Activated T-helper 1 cell treated with anti-CD3 and anti-CD28 coated beads, Interleukin-12 subunit alpha, Interleukin-12 subunit beta, Interleukin-2, Interleukin-4 antibody, amounts not matched to agents 30 ng/mL and 10 ng/mL and 1 ng/mL, durations not matched to agents 14 hours and 24 hours and 36 hours (primary cell): Measurements from ENCODE around the gene SPTY2D1. TPM values are rescaled to one million over a fixed set of nuclear protein-coding genes. Genes with fewer than 3 reads are reported as not detected.
"Not testable (repeated sequence)": the region's sequence is repeated elsewhere in the genome, so short reads cannot be mapped to it uniquely, and the experiment has no call there.

Experiments used
- DNase-seq: peaks from one replicate; pipeline ENCODE4 v3.0.0; 2021; ENCODE audit warnings: low spot score
- H3K27ac Mint-ChIP-seq: one replicate; pipeline ENCODE4 v1.8.0; 2021; ENCODE audit warnings: mild to moderate bottlenecking, mixed read lengths
- H3K27me3 Mint-ChIP-seq: one replicate; pipeline ENCODE4 v1.8.0; 2022; ENCODE audit warnings: mild to moderate bottlenecking, moderate library complexity, mixed read lengths; ENCODE audit not compliant: insufficient read depth
- H3K36me3 Mint-ChIP-seq: one replicate; pipeline ENCODE4 v1.8.0; 2021; ENCODE audit warnings: low read depth, mixed read lengths
- H3K4me1 Mint-ChIP-seq: one replicate; pipeline ENCODE4 v1.8.0; 2021; ENCODE audit warnings: low read depth, mixed read lengths
- H3K4me3 Mint-ChIP-seq: one replicate; pipeline ENCODE4 v1.8.0; 2021; ENCODE audit warnings: mild to moderate bottlenecking, moderate library complexity, mixed read lengths
- H3K9me3 Mint-ChIP-seq: one replicate; pipeline ENCODE4 v1.8.0; 2021; ENCODE audit warnings: mixed read lengths
- intact Hi-C: fragments of 100-400 bp; cut with micrococcal nuclease; formaldehyde crosslinking; loops from one replicate; pipeline ENCODE4 v1.15.1; 2024
- total RNA-seq: library from RNA; stranded (reverse); gene quantifications from 2 replicates; pipeline ENCODE4 v1.2.3, GENCODE V29; 2022

The SPTY2D1 gene
- total RNA-seq, result 29.2 and 29.6 TPM in 2 replicates

- peaks cover 32% of the 10 kb centered on the region for H3K4me1 Mint-ChIP-seq
- peak within 1 kb of the TSS; percentile 97 for H3K4me3 Mint-ChIP-seq
- H3K27ac Mint-ChIP-seq, result peak within 1 kb of the TSS; percentile 99
- intact Hi-C loops, result loop anchor here (1.0 to 10.0 kb wide), 17 partner anchors 17 to 1896 kb away; partner anchors contain the start of genes C11orf58, E2F8, GTF2H1 and HPS5
- H3K27me3 Mint-ChIP-seq, result no peaks in the 10 kb centered on the region
- DNase-seq, result peak; percentile 97
- no peaks in the 10 kb centered on the region for H3K9me3 Mint-ChIP-seq
- peaks cover 2% of the 10 kb centered on the region for H3K36me3 Mint-ChIP-seq
Measured at GRCh38 chr11:18634140-18635032, at the start of gene SPTY2D1. TSS of gene SPTY2D1 (minus strand) at chr11:18634342. CDS start at chr11:18634257, 85 bp downstream.

- Mint-ChIP-seq H3K9me3 (no peaks in the 10 kb centered on the region), H3K27ac (no peak overlapping the region), H3K4me3 (no peak overlapping the region), H3K4me1 (peaks cover 7% of the 10 kb centered on the region), H3K36me3 (no peaks in the 10 kb centered on the region), H3K27me3 (peaks cover 8% of the 10 kb centered on the region)
- intact Hi-C loops, result no loop called here
- no peak for DNase-seq
Measured at GRCh38 chr11:18682466-18682865, 48.3 kb upstream of the SPTY2D1 start.

- H3K27me3 Mint-ChIP-seq, DNase-seq, intact Hi-C loops, H3K36me3 Mint-ChIP-seq, H3K4me3 Mint-ChIP-seq, H3K4me1 Mint-ChIP-seq, H3K9me3 Mint-ChIP-seq, H3K27ac Mint-ChIP-seq: not testable (repeated sequence)
Measured at GRCh38 chr11:18681949-18682348, 47.8 kb upstream of the SPTY2D1 start.

GRCh38 chr11:18677560-18677959, 43.4 kb upstream of the SPTY2D1 start:
- DNase-seq, result no peak
- H3K27ac Mint-ChIP-seq, result no peak overlapping the region
- H3K4me3 Mint-ChIP-seq, result no peak overlapping the region
- no peaks in the 10 kb centered on the region for H3K27me3 Mint-ChIP-seq
- H3K9me3 Mint-ChIP-seq, result no peaks in the 10 kb centered on the region
- peaks cover 7% of the 10 kb centered on the region for H3K4me1 Mint-ChIP-seq
- intact Hi-C loops, result no loop called here
- H3K36me3 Mint-ChIP-seq, result no peaks in the 10 kb centered on the region

GRCh38 chr11:18676803-18677202, 42.7 kb upstream of the SPTY2D1 start:
- no peaks in the 10 kb centered on the region for H3K27me3 Mint-ChIP-seq
- no peaks in the 10 kb centered on the region for H3K36me3 Mint-ChIP-seq
- H3K4me1 Mint-ChIP-seq, result peaks cover 12% of the 10 kb centered on the region
- H3K27ac Mint-ChIP-seq, result no peak overlapping the region
- intact Hi-C loops, result no loop called here
- H3K4me3 Mint-ChIP-seq, result no peak overlapping the region
- DNase-seq, result no peak
- no peaks in the 10 kb centered on the region for H3K9me3 Mint-ChIP-seq

- not testable (repeated sequence) for H3K9me3 Mint-ChIP-seq, H3K4me3 Mint-ChIP-seq, H3K36me3 Mint-ChIP-seq, H3K27me3 Mint-ChIP-seq
- H3K27ac Mint-ChIP-seq, result peak overlapping the region; percentile 56
- peak; percentile 11 for DNase-seq
- intact Hi-C loops, result loop anchor here (1.0 to 5.0 kb wide), 3 partner anchors 38 to 55 kb away; partner anchors contain the start of gene SPTY2D1
- peaks cover 22% of the 10 kb centered on the region for H3K4me1 Mint-ChIP-seq
Measured at GRCh38 chr11:18672209-18672608, 38.1 kb upstream of the SPTY2D1 start.

GRCh38 chr11:18671246-18671645, 37.1 kb upstream of the SPTY2D1 start:
- Mint-ChIP-seq H3K9me3 (no peaks in the 10 kb centered on the region), H3K4me3 (no peak overlapping the region), H3K36me3 (no peaks in the 10 kb centered on the region), H3K4me1 (peaks cover 22% of the 10 kb centered on the region), H3K27me3 (peaks cover 3% of the 10 kb centered on the region), H3K27ac (peak overlapping the region; percentile 15)
- DNase-seq, result no peak
- intact Hi-C loops, result loop anchor here (5.0 kb wide), 1 partner anchor 54 kb away; no protein-coding TSS in a partner anchor

- no peak overlapping the region for H3K27ac Mint-ChIP-seq
- DNase-seq, result no peak
- intact Hi-C loops, result loop anchor here (5.0 kb wide), 1 partner anchor 52 kb away; no protein-coding TSS in a partner anchor
- no peaks in the 10 kb centered on the region for H3K9me3 Mint-ChIP-seq
- peaks cover 31% of the 10 kb centered on the region for H3K4me1 Mint-ChIP-seq
- H3K27me3 Mint-ChIP-seq, result peaks cover 7% of the 10 kb centered on the region
- no peak overlapping the region for H3K4me3 Mint-ChIP-seq
- no peaks in the 10 kb centered on the region for H3K36me3 Mint-ChIP-seq
Measured at GRCh38 chr11:18669711-18670110, 35.6 kb upstream of the SPTY2D1 start.

- no peak for DNase-seq
- intact Hi-C loops, result no loop called here
Measured at GRCh38 chr11:18669219-18669596, 35.1 kb upstream of the SPTY2D1 start.

GRCh38 chr11:18668131-18668530, 34.0 kb upstream of the SPTY2D1 start:
- H3K9me3 Mint-ChIP-seq, result no peaks in the 10 kb centered on the region

More at GRCh38 chr11:18669219-18669596, 35.1 kb upstream of the SPTY2D1 start:
- Mint-ChIP-seq H3K4me3 (no peak overlapping the region), H3K4me1 (peaks cover 31% of the 10 kb centered on the region), H3K27me3 (peaks cover 7% of the 10 kb centered on the region), H3K9me3 (no peaks in the 10 kb centered on the region), H3K36me3 (no peaks in the 10 kb centered on the region), H3K27ac (no peak overlapping the region)

GRCh38 chr11:18665353-18665872, 31.3 kb upstream of the SPTY2D1 start:
- peaks cover 12% of the 10 kb centered on the region for H3K27me3 Mint-ChIP-seq
- H3K4me3 Mint-ChIP-seq, result peak overlapping the region; percentile 49
- H3K9me3 Mint-ChIP-seq, intact Hi-C loops, H3K36me3 Mint-ChIP-seq, DNase-seq: not testable (repeated sequence)
- peaks cover 21% of the 10 kb centered on the region for H3K4me1 Mint-ChIP-seq
- peak overlapping the region; percentile 62 for H3K27ac Mint-ChIP-seq

More at GRCh38 chr11:18668131-18668530, 34.0 kb upstream of the SPTY2D1 start:
- Mint-ChIP-seq H3K36me3 (no peaks in the 10 kb centered on the region), H3K4me3 (no peak overlapping the region), H3K27ac (peak overlapping the region; percentile 3), H3K4me1 (peaks cover 31% of the 10 kb centered on the region), H3K27me3 (peaks cover 7% of the 10 kb centered on the region)
- DNase-seq, result no peak
- intact Hi-C loops, result no loop called here

- Mint-ChIP-seq H3K4me1 (no peaks in the 10 kb centered on the region), H3K36me3 (peaks cover 4% of the 10 kb centered on the region), H3K9me3 (peaks cover 5% of the 10 kb centered on the region), H3K27ac (no peak overlapping the region), H3K4me3 (no peak overlapping the region), H3K27me3 (peaks cover 10% of the 10 kb centered on the region)
- intact Hi-C loops, result no loop called here
- DNase-seq, result no peak
Measured at GRCh38 chr11:18657673-18658072, 23.5 kb upstream of the SPTY2D1 start.
